H1 (cell line): ENCODE measurements around the gene LIPC. TPM values are rescaled to one million over a fixed set of nuclear protein-coding genes. Genes with fewer than 3 reads are reported as not detected.

Experiments used
- CTCF ChIA-PET: fragments of 300-600 bp; sonication (Branson Sonifier 250); formaldehyde crosslinking; loops from one replicate; lab custom pipeline; 2021; ENCODE audit not compliant: partially characterized antibody; lab: Charles Lee
- POLR2A ChIA-PET: fragments of 300-600 bp; sonication (Branson Sonifier 250); formaldehyde crosslinking; loops from one replicate; lab custom pipeline; 2021; ENCODE audit warnings: inconsistent platforms; ENCODE audit not compliant: partially characterized antibody; lab: Charles Lee
- DNase-seq, 2 experiments: peaks; one replicate each; pipeline versions ENCODE4 v3.0.0 to v3.0.0-alpha.2; 2010 to 2022; ENCODE audit warnings: low spot score in 2 of 2, low read depth in 1 of 2, mixed read lengths in 1 of 2
- FAIRE-seq: peaks from 2 replicates; lab custom pipeline; 2011; peaks lifted over from hg19 to GRCh38; lab: Jason Lieb, UNC
- H2AFZ ChIP-seq: 2 replicates; pipeline ENCODE4 v1.8.1; 2012; ENCODE audit warnings: low read length, inconsistent platforms
- H2AK5ac ChIP-seq: 2 replicates; pipeline ENCODE4 v1.6.1; 2013; ENCODE audit warnings: low read depth, low read length
- H2BK120ac ChIP-seq: replicated peaks from 2 replicates; pipeline ENCODE3; 2013; ENCODE audit warnings: low read depth, low read length, inconsistent platforms
- H2BK12ac ChIP-seq: 2 replicates; pipeline ENCODE4 v1.6.1; 2013; ENCODE audit warnings: low read depth, low read length
- H2BK15ac ChIP-seq: 2 replicates; pipeline ENCODE4 v1.6.1; 2013; ENCODE audit warnings: low read length
- H2BK20ac ChIP-seq: 2 replicates; pipeline ENCODE4 v1.6.1; 2013; ENCODE audit warnings: low read length
- H2BK5ac ChIP-seq: 2 replicates; pipeline ENCODE4 v1.6.1; 2013; ENCODE audit warnings: low read depth, low read length
- H3K14ac ChIP-seq: 2 replicates; pipeline ENCODE4 v1.6.1; 2013; ENCODE audit warnings: inconsistent platforms; ENCODE audit not compliant: insufficient read length
- H3K18ac ChIP-seq: 2 replicates; pipeline ENCODE4 v1.6.1; 2013; ENCODE audit warnings: low read length; ENCODE audit errors: extremely low read depth
- H3K23ac ChIP-seq: 2 replicates; pipeline ENCODE4 v1.6.1; 2013; ENCODE audit warnings: inconsistent platforms; ENCODE audit not compliant: insufficient read length
- H3K23me2 ChIP-seq: 2 replicates; pipeline ENCODE4 v1.6.1; 2013; ENCODE audit warnings: low read depth, low read length
- H3K27ac ChIP-seq: 2 replicates; pipeline ENCODE4 v1.6.1; 2011; ENCODE audit warnings: low read depth, low read length, inconsistent platforms
- H3K27me3 ChIP-seq, 4 experiments: replicated peaks in 1 of 4; 1 replicate in 1 of 4; 2 replicates in 3 of 4; pipeline versions ENCODE4 v1.6.1 to v1.8.1; 2011 to 2013; ENCODE audit warnings: low read length in 3 of 4, mild to moderate bottlenecking in 3 of 4, inconsistent platforms in 2 of 4, mixed read lengths in 2 of 4, moderate library complexity in 1 of 4; ENCODE audit not compliant: control insufficient read depth in 3 of 4, insufficient read depth in 3 of 4; ENCODE audit errors: extremely low read depth in 1 of 4
- H3K36me3 ChIP-seq, 4 experiments: 2 replicates each; pipeline versions ENCODE4 v1.6.1 to v1.8.1; 2011 to 2013; ENCODE audit warnings: mild to moderate bottlenecking in 4 of 4, low read length in 3 of 4, moderate library complexity in 2 of 4, control low read depth in 1 of 4, inconsistent platforms in 1 of 4; ENCODE audit not compliant: insufficient read depth in 4 of 4, control insufficient read depth in 2 of 4
- H3K4ac ChIP-seq: replicated peaks from 2 replicates; pipeline ENCODE3; 2013; ENCODE audit warnings: low read length, low read depth, mixed read lengths, inconsistent platforms; ENCODE audit not compliant: insufficient read length
- H3K4me1 ChIP-seq, 4 experiments: replicated peaks in 1 of 4; 1 replicate in 1 of 4; 2 replicates in 3 of 4; pipeline versions ENCODE4 v1.6.1 to v1.8.1; 2011 to 2013; ENCODE audit warnings: low read length in 3 of 4, inconsistent platforms in 2 of 4, mixed read lengths in 1 of 4; ENCODE audit not compliant: insufficient read depth in 4 of 4, control insufficient read depth in 3 of 4
- H3K4me2 ChIP-seq, 2 experiments: 2 replicates each; pipeline versions ENCODE4 v1.6.1 to v1.8.1; 2011 to 2013; ENCODE audit warnings: low read depth in 2 of 2, low read length in 2 of 2, control low read depth in 1 of 2, inconsistent platforms in 1 of 2, mild to moderate bottlenecking in 1 of 2; ENCODE audit not compliant: insufficient read depth in 1 of 2
- H3K4me3 ChIP-seq, 4 experiments: fragments of 200-600, 300-600 bp in 1 of 4; sonication (generic), shearing (Covaris generic), sonication (Bioruptor Twin) in 1 of 4; 2 replicates each; pipeline versions ENCODE4 v1.5.1 to v1.8.1; 2011 to 2016; ENCODE audit warnings: low read length in 4 of 4, low read depth in 3 of 4, control low read depth in 2 of 4, inconsistent platforms in 2 of 4, mild to moderate bottlenecking in 2 of 4, mixed read lengths in 1 of 4, moderate library complexity in 1 of 4; ENCODE audit not compliant: insufficient read depth in 2 of 4; ENCODE audit errors: extremely low read depth in 1 of 4
- H3K56ac ChIP-seq: replicated peaks from 2 replicates; pipeline ENCODE3; 2013; ENCODE audit warnings: low read depth, mild to moderate bottlenecking, mixed read lengths, low read length, inconsistent platforms; ENCODE audit not compliant: insufficient read length
- H3K79me1 ChIP-seq: 2 replicates; pipeline ENCODE4 v1.6.1; 2013; ENCODE audit warnings: low read depth, low read length, control low read depth
- H3K79me2 ChIP-seq, 2 experiments: 2 replicates each; pipeline versions ENCODE4 v1.6.1 to v1.8.1; 2012 to 2013; ENCODE audit warnings: low read length in 2 of 2, mild to moderate bottlenecking in 2 of 2, inconsistent platforms in 1 of 2; ENCODE audit not compliant: insufficient read depth in 2 of 2, control insufficient read depth in 1 of 2
- H3K9ac ChIP-seq, 4 experiments: replicated peaks in 1 of 4; 1 replicate in 1 of 4; 2 replicates in 3 of 4; pipeline versions ENCODE4 v1.6.1 to v1.8.1; 2011 to 2013; ENCODE audit warnings: low read depth in 3 of 4, low read length in 3 of 4, control low read depth in 2 of 4, mild to moderate bottlenecking in 2 of 4, moderate library complexity in 2 of 4, inconsistent platforms in 1 of 4; ENCODE audit errors: extremely low read depth in 1 of 4
- H3K9me3 ChIP-seq, 2 experiments: 2 replicates each; pipeline versions ENCODE4 v1.6.1 to v1.8.1; 2012 to 2013; ENCODE audit warnings: mild to moderate bottlenecking in 2 of 2, moderate library complexity in 2 of 2, control low read depth in 1 of 2, inconsistent platforms in 1 of 2, low read depth in 1 of 2, low read length in 1 of 2, mixed read lengths in 1 of 2; ENCODE audit not compliant: insufficient read depth in 2 of 2
- H4K20me1 ChIP-seq, 2 experiments: replicated peaks in 1 of 2; 2 replicates each; pipeline versions ENCODE3 to v1.8.1; 2011 to 2013; ENCODE audit warnings: inconsistent platforms in 2 of 2, low read length in 2 of 2, mild to moderate bottlenecking in 1 of 2; ENCODE audit not compliant: insufficient read depth in 2 of 2, control insufficient read depth in 1 of 2
- H4K5ac ChIP-seq: 2 replicates; pipeline ENCODE4 v1.6.1; 2013; ENCODE audit warnings: low read length, low read depth, mixed read lengths, inconsistent platforms; ENCODE audit not compliant: insufficient read length
- H4K8ac ChIP-seq: 2 replicates; pipeline ENCODE4 v1.8.0; 2013; ENCODE audit warnings: mild to moderate bottlenecking, moderate library complexity, low read length, inconsistent platforms; ENCODE audit not compliant: insufficient read depth; ENCODE audit errors: extremely low read depth
- H4K91ac ChIP-seq: replicated peaks from 2 replicates; pipeline ENCODE3; 2013; ENCODE audit warnings: low read length, mixed read lengths, inconsistent platforms; ENCODE audit not compliant: insufficient read length
- CBX8 ChIP-seq: fragments of 300-800, 300-1000 bp; sonication (generic); IDR thresholded peaks from 2 replicates; pipeline ENCODE4 v1.7.1; 2016; ENCODE audit warnings: low read depth, low read length, borderline replicate concordance
- CHD1 ChIP-seq: IDR thresholded peaks from 2 replicates; pipeline ENCODE4 v1.6.1; 2012; ENCODE audit warnings: low read depth, low read length, improper control_type of control experiment
- KDM5A ChIP-seq: fragments of 200-600 bp; IDR thresholded peaks from 2 replicates; pipeline ENCODE4 v1.7.1; 2012; ENCODE audit warnings: mild to moderate bottlenecking, low read length, inconsistent platforms, mixed read lengths
- SP1 ChIP-seq: IDR thresholded peaks from 2 replicates; pipeline ENCODE4 v1.6.1; 2011; ENCODE audit warnings: low read depth, low read length
- SUZ12 ChIP-seq: fragments of 200-600 bp; sonication (generic); IDR thresholded peaks from 2 replicates; pipeline ENCODE4 v1.6.1; 2012; ENCODE audit warnings: mild to moderate bottlenecking, inconsistent platforms, low read length, moderate library complexity, mixed read lengths
- TBP ChIP-seq: IDR thresholded peaks from 2 replicates; pipeline ENCODE4 v1.6.1; 2011; ENCODE audit warnings: low read depth, low read length, improper control_type of control experiment
- polyA plus RNA-seq, 7 experiments: library from polyadenylated mRNA; depleted of rRNA in 3 of 7; stranded (reverse) in 5 of 7; unstranded in 2 of 7; fragments of >200 nt in 5 of 7; fragments of 200-250 nt in 2 of 7; gene quantifications; 1 replicate in 5 of 7; 2 replicates in 1 of 7; 4 replicates in 1 of 7; pipeline versions ENCODE4 v1.2.1 to v1.2.3, GENCODE V29; 2011 to 2013; ENCODE audit warnings: missing spikeins in 2 of 7, mixed read lengths in 2 of 7
- total RNA-seq: library from RNA; stranded (reverse); fragmentation: NEBNext Ultra II Directional; extraction: Animal tissue kit (Norgen Biotek cat#: 25700); gene quantifications from 2 replicates; pipeline ENCODE4 v1.2.1, GENCODE V29; 2021

The LIPC gene
- total and polyA plus RNA-seq, 2 of the 8 experiments (the other 6 are each of a cell fraction or from before 2014, with no cell fraction given): not detected

- Histone ChIP-seq H4K20me1 (no peaks in the 10 kb centered on the region), H2BK5ac (no peak overlapping the region), H3K4me1 (no peaks in the 10 kb centered on the region), H2AK5ac (no peak overlapping the region)
- FAIRE-seq: no peak
- TF ChIP-seq TBP (no peak), SUZ12 (no peak), SP1 (no peak), CBX8 (no peak), KDM5A (no peak), CHD1 (no peak)
- TF ChIP-seq, all 59 proteins: peak for 0
- Histone ChIP-seq H3K27ac (no peak overlapping the region), H3K36me3 (no peaks in the 10 kb centered on the region), H4K91ac (no peak overlapping the region), H3K79me1 (no peaks in the 10 kb centered on the region), H3K79me2 (no peaks in the 10 kb centered on the region), H4K8ac (no peak overlapping the region), H3K14ac (no peak overlapping the region), H2BK12ac (no peak overlapping the region), H3K9me3 (no peaks in the 10 kb centered on the region), H3K4ac (no peak overlapping the region), H3K4me2 (no peak overlapping the region), H3K23me2 (no peaks in the 10 kb centered on the region), H2AFZ (no peak overlapping the region), H3K4me3 (no peak overlapping the region), H2BK120ac (no peak overlapping the region), H2BK15ac (no peak overlapping the region), H2BK20ac (no peak overlapping the region), H4K5ac (no peak overlapping the region), H3K23ac (no peak overlapping the region), H3K9ac (no peak overlapping the region), H3K18ac (no peak overlapping the region), H3K27me3 (no peaks in the 10 kb centered on the region), H3K56ac (no peak overlapping the region)
- ChIA-PET CTCF (interaction anchor here (0.9 kb wide), 1 partner anchor 333 kb away, joined by 3 read pairs; no protein-coding TSS in a partner anchor), POLR2A (no interaction called here)
- no peak for DNase-seq
Observed at GRCh38 chr15:58427987-58428386, 3.8 kb upstream of the LIPC start.
